Measurements from ENCODE around the gene IFT20.

- TF ChIP-seq CTCF (IDR thresholded peaks at IDR 0.05; ENCODE audit: low read length) (no peak), EZH2 (IDR thresholded peaks at IDR 0.05; ENCODE audit: borderline replicate concordance, low read length) (no peak)
These were observed 7.6 kb downstream of the IFT20 start for GRCh38 chr17:28327709-28328108.

Data from OCI-LY1 (cell line).